ENCODE data around the gene SYT13. TPM values are rescaled to one million over a fixed set of nuclear protein-coding genes. Genes with fewer than 3 reads are reported as not detected.

Gene SYT13
- total and polyA plus RNA-seq, 2 donors (not counting 3 experiments of a cell fraction or from before 2014, with no cell fraction given): not detected

- BruUV-seq (replicated peaks): no TSS peak
- H3K4me2 ChIP-seq (ENCODE audit: insufficient read depth, low read length): no peak overlapping the region
- ChIA-PET POLR2A (no interaction called here), CTCF (no interaction called here)
- dilution Hi-C loops (cut with MboI; ENCODE audit: extremely low pct_ligation_motif_present, low sequenced_read_pairs) (no loop called here), intact Hi-C loops (cut with micrococcal nuclease) (no loop called here)
- peaks cover 0 to 3% of the 10 kb centered on the region in 2 experiments for H3K27me3 ChIP-seq (ENCODE audit: control insufficient read depth in 2 of 2, insufficient read depth in 2 of 2, low read length in 2 of 2)
- no peak overlapping the region for H3K9ac ChIP-seq (replicated peaks; ENCODE audit: extremely low read depth, insufficient read depth, low read length)
- H3K9me3 ChIP-seq (replicated peaks; ENCODE audit: control insufficient read depth, insufficient read depth, low read length): no peaks in the 10 kb centered on the region
- H2AFZ ChIP-seq (ENCODE audit: low read depth, low read length): no peak overlapping the region
- DNase-seq (ENCODE audit: low read depth, low spot score) (no peak), FAIRE-seq (no peak)
- TF ChIP-seq POLR2AphosphoS5 (IDR thresholded peaks at IDR 0.05; ENCODE audit: insufficient read depth, low read depth, low read length) (no peak), CTCF (IDR thresholded peaks at IDR 0.05; ENCODE audit: extremely low read depth in 1 of 2, insufficient read depth in 1 of 2, low read depth in 1 of 2, low read length in 2 of 2) (no peak), EZH2 (IDR thresholded peaks at IDR 0.05; ENCODE audit: borderline replicate concordance, low read depth, low read length, severe bottlenecking) (no peak), POLR2A (IDR thresholded peaks at IDR 0.05; ENCODE audit: low read depth, low read length) (no peak), JUN (IDR thresholded peaks at IDR 0.05; ENCODE audit: borderline replicate concordance, insufficient read depth, insufficient read length, low read depth) (no peak), GATA2 (IDR thresholded peaks at IDR 0.05; ENCODE audit: insufficient read depth, insufficient read length, low read depth, low read length) (no peak), MAX (IDR thresholded peaks at IDR 0.05; ENCODE audit: insufficient read depth, insufficient read length) (no peak), MYC (IDR thresholded peaks at IDR 0.05; ENCODE audit: low read depth, low read length) (no peak), FOS (IDR thresholded peaks at IDR 0.05; ENCODE audit: borderline replicate concordance, insufficient read depth, low read length) (no peak)
- no peaks in the 10 kb centered on the region for H4K20me1 ChIP-seq (replicated peaks; ENCODE audit: control insufficient read depth, extremely low read depth, insufficient read depth, low read length)
- no peak overlapping the region for H3K4me3 ChIP-seq (replicated peaks in 1 of 3; ENCODE audit: insufficient read depth in 1 of 3, low read depth in 1 of 3, low read length in 3 of 3)
- H3K79me2 ChIP-seq (ENCODE audit: control insufficient read depth, insufficient read depth, low read length): no peaks in the 10 kb centered on the region
- H3K27ac ChIP-seq (ENCODE audit: insufficient read depth, low read depth, low read length): no peak overlapping the region
- H3K36me3 ChIP-seq (ENCODE audit: control insufficient read depth in 2 of 2, extremely low read depth in 1 of 2, insufficient read depth in 2 of 2, low read length in 2 of 2): peaks cover 0 to 3% of the 10 kb centered on the region in 2 experiments
- H3K9me1 ChIP-seq (replicated peaks; ENCODE audit: control insufficient read depth, extremely low read depth, insufficient read depth, low read length): no peaks in the 10 kb centered on the region
- no peaks in the 10 kb centered on the region for H3K4me1 ChIP-seq (ENCODE audit: control insufficient read depth, extremely low read depth, insufficient read depth, low read length)
Measured at GRCh38 chr11:45217991-45218390, 68.2 kb downstream of the SYT13 start.
